NCI-H345 treated with DMSO at 0.1 percent for 48 hours (cell line): ENCODE data around the gene FUBP3.

Experiments
- DNase-seq: peaks from one replicate; lab custom pipeline; 2025; ENCODE audit not compliant: unreplicated experiment; lab: John Stamatoyannopoulos, UW

The FUBP3 gene

DNA sequence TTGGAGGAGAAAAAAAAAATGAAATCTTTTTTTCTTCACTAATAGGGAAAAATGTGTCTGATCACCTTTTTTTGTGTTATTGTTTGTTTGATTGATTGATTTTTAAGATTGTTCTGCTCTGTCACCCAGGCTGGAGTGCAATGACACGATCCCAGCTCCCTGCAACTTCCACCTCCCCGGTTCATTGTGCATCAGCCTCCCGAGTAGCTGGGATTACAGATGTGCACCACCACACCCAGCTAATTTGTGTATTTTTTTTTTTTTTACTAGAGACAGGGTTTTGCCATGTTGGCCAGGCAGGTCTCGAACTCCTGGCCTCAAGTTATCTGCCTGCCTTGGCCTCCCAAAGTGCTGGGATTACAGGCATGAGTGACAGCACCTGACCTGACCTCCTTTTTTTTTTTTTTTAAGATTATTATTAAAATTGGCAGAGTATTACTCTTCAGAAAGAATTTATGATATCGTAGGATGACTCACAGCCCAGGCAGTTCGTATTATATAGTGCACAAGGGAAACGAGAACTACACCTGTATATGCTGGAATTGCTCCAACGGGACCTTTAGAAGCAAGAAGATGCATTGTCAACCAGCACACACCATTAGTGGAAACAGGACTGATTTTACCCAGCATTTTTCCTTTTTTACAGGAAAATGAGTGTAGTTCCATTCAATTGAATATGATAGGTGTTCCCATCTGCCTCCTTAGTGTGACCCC lies 27.7 kb downstream of the FUBP3 start:
- DNase-seq: no peak

DNA sequence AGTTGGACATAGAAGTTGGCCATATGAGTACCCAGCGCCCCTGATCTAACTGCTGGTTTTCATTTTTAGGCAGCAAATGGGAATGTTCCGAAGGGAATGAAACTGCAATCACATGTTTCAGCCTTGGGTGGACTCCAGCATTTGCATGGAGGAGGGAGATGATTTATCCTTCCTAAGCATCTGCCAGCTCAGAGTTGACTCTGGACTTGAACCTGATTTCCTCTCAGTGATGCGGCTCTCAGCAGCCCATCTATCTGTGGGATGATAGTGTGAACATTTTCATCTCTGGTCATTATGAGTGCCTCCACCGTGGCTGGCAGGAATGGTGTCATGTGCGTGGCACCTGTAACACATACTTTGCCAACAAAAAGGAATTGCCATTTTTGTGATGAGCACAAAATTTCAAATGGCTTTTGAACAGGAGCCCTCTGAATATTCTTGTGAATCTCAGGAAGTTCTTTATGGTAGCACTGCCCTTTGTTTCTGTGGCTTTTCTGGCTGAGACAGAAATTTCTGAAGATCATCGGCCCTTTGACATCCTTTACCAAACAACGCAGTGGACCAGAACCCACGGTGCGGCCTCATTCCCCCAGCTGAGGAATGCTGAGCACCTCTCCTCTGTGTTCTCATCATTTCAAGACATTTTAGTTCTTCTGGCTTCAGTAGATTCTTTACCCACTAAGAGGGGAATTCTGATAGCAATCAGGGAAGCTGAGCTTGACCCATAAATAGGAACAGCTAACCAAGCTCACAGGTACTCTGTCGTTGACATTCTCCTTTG lies 28.5 kb downstream of the FUBP3 start:
- no peak for DNase-seq

DNA sequence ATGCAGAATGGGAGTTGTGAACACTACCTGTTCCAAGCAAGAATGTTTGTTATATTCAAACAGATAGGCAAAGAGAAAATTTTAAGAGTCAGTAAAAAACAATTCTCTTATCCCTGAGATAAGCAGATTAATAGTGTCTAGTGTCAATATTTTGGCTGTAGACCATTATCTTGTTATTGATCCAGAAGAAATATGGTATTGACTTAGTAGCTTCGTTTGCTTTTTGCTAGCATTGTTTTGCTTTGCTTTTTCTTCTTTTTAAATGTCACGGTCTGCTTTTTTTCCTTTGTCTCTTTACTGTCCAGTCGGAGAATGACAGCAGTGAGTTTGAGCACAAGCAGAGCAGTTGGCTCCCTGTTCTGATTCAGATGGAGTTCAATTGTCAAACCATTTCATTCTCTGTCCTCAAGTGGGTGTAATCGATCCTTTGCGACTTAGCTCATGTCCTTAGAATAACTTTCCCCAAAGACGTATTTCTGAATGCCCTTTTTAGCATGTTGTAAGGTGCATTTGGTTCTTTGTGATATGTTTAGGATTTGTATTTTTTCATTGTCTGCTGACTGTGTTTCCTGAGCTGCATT lies 29.3 kb downstream of the FUBP3 start:
- DNase-seq: no peak

DNA sequence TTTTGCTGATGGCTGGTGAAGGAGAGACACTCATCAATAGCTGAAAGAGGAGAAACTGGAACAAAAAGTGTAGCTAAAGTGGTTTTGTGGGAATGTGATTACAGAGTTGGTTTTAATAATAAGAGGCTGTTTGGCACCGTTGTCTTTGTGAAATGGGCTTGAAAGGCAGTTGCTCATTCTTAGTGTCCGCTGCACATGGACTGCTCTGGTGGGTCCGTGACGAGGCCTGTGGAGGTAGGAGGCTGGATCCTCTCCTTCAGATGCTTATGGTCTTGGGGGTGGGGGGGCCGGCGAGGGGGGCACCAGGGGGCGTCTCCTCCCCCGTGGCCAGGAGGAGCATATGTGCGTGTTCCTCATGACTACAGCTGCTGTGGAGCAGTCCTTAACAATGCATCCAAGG lies 29.8 kb downstream of the FUBP3 start:
- no peak for DNase-seq

DNA sequence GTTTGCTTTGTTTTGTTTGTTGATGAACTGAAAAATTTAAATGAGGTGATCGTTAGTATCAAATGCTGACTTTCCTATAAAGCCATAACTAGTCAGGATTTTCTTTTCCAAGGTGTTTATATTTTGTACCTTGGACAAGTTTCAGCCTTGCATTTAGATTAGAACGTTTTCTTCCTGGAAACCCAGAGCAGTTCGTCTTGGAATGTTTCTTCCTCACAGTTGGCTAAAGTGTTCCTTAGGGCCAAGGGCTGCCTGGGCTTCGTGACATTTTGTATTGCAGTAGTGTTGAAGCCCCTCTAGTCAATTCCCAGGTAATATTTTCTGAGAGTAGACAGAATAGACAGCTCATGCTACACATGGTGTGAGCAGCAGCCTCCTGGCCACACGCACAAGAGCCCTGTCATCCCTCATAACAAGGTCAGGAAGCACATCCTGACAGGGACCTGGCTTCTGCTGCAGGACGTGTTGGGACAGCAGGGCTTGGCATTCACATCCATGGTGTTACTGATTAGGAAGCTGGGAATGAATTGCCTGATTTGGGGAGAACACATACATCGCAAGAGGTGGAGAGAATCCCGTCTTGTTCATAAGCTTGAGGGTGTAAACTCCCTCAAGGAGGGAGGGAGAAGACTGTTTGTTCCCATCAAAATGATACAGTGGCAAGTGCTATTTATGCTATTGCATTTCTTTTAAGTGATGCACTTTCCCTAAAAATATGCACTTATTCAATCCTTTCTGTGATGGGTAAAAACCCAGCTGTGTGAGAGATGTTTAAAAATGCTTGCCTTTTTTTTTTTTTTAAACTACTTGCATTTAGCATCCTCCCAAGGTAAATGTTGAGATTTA lies 31.7 kb downstream of the FUBP3 start:
- no peak for DNase-seq

DNA sequence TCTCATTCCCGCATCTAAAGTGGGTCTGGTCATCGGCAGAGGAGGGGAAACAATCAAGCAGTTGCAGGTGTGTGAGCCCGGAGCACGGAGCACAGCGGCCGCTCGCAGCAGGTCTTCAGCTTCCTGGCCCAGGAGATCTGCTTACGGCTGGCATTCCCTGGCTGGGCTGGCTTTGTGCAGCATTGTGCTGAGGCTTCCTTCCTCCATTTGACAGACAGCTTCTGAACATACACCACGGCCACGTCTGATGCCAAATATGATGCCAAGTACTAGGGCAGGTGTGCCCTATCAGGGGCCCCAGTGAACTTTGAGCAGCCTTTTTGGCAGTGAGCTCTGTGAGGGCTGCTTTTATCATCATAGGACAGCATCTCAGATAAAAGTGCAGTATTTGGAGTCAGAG lies 37.1 kb downstream of the FUBP3 start:
- DNase-seq: no peak

DNA sequence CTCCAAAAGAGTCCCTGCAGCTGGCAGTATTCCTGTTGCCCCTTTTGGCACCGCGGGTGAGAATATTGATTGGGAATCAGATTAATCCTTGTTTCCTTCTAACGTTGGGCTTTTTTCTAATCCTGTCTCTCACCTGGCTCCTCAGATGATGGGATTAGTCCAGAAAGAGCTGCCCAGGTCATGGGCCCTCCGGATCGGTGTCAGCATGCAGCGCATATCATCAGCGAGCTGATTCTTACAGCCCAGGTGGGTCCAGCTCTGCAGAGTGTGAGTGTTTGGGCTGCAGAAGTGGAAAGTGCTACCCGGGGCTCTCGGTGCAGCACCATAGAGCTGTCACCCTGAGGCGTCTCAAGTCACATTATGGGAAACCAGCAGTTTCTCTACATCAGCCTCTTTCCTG lies 44.1 kb downstream of the FUBP3 start:
- DNase-seq: no peak

DNA sequence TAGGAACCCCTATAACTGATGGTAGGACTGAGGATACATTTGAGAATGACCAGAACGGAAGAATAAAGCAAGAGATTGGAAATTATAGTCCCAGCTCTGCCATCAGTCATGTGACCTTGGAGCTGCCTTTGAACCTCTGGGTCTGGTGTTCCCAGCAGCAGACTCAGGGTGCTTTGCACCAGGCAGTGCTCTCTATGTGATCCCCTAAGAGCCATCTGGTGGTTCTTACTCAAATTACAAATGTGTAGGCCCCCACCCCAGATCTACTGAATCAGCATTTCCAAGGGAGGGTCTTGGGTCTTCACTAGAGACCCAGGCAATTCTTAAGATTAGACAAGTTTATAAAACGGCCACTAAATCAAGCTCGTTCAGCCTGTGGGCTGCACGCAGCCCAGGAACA lies 44.8 kb downstream of the FUBP3 start:
- no peak for DNase-seq

DNA sequence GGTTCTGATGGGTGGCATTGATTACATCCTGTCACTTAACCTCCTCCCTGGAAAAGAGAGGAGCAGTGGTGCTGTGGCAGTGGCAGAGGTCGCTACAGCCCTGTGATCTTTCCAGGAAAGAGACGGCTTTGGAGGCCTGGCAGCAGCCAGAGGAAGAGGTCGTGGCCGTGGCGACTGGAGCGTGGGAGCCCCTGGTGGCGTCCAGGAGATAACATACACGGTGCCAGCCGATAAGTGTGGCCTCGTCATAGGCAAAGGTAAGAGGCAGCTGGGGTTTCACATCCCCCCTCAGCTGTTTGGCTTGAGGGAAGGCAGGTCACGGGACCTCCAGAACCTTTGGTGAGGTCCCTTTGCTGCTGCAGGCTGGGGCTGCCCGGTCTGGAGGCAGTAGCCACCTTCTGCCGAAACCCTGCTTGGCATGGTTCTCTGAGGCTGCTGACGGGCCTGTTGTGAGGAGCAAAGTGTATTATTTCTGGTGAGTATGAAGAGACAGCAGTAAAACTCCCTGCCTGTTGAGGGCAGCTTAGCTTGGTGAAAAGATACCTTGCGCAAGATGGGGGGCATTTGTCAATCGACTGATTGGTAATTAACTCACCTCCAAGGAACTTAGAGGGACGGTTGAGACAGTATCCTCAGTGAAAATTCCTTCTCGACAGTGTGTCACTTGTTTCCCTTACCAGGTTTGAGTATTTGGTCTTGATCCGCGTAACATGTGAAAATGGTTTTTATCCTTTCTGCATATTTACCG lies 47.0 kb downstream of the FUBP3 start:
- DNase-seq: no peak

DNA sequence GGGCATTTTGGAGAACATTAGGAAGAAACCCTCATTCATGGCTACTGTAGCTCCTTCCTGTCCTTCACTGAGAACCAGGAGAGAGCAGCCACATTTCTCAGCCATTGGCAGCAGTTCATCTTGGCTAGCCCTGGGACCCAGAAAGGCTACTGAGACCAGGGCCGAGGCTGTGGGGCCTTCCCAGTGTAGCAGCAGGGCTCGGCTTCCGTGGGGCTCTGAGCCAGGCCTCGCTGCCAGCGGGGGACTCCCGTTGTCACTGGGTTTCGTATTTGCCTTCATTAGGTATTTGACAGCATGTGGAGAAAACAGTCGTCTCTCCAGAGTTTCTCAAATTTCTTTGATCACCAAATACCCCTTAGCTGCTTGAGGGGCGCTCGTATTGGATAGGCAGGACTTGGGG lies 47.7 kb downstream of the FUBP3 start:
- DNase-seq: no peak

DNA sequence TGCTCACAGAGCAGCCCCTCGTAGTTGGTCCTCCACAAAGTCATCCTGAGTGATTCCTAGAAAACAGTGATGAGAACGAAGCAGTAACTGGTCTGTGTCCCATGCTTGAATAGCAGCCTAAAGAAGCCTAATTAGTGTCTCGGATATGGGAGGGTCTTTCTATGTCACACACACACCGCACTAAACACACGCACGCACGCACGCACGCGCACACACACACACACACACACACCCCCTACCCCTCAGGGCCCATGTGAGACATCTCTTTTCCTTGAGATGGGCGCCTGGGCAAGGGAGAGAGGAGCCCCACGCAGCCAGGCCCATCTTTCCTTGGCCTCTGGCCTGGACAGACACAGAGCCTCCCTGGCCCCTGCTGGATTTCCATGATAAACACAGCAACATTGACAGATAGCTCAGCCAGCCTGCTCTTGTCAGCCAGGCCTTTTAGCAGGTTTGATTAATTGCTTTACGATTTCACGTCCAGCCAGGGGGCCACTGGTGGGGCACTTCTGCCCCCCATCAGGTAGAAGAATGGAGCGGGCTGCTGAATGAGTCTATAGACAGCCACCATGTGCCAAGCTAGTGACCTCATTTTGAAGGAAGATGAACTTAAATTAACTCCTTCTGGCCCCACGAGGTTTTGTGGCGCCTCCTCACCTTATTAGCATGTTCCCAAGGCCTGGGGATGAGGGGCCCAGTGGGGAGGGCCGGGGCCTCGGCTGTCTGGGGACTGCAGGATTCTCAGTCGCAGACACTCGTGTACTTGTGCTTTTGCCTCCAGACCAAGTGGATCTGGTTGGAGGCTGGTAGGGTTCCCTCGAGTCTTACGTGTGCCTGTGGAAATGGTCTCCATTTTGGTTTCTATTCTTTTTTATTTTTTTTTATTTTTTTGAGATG lies 48.8 kb downstream of the FUBP3 start:
- no peak for DNase-seq

DNA sequence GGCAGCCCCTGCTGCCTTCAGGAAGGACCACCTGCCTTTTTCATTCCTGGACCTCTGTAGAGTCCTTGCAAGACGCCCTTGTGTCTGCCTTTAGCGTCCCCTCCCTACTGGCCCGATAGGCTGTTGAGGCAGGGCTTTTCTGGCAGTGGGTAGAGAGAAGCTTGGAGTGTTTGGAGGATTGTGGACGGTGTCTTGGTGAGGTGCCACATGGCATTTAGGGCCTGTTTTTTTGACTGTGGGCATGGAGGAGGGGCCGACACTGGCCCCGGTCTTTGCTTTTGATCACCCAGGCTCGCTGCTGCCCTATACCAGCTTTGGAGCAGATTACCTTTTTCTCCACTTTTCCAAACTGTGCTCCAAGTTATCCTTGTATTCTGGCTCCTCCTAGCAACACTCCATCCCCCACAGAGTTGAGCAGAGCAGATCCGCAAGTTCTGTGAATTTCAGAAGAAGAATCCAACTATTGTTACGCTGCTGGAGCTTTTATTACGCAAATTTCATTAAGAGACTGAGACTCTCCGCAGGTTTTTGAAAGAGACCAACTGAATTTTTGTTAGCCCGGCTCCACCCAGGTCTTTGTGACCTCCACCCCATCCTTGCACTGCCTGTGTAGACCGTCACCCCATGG lies 50.2 kb downstream of the FUBP3 start:
- no peak for DNase-seq

DNA sequence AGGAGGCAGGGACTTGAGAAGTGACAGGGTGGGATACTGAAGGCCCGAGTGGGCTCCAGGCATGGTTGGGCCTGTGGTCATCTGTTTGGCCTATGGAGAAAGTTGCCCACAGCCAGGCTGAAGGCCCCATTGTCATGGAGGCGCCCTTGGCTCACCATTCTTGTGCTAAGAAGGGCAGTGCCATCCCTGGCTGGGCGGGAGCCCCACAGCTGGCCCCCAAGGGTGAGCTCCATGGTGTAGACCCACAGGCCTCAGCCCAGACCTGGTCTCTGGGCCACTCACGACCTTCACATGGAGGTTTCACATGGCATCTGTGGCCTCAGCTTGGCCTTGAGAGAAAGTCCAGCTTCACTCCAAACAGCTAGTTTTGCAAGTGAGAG lies 50.7 kb downstream of the FUBP3 start:
- DNase-seq: no peak

DNA sequence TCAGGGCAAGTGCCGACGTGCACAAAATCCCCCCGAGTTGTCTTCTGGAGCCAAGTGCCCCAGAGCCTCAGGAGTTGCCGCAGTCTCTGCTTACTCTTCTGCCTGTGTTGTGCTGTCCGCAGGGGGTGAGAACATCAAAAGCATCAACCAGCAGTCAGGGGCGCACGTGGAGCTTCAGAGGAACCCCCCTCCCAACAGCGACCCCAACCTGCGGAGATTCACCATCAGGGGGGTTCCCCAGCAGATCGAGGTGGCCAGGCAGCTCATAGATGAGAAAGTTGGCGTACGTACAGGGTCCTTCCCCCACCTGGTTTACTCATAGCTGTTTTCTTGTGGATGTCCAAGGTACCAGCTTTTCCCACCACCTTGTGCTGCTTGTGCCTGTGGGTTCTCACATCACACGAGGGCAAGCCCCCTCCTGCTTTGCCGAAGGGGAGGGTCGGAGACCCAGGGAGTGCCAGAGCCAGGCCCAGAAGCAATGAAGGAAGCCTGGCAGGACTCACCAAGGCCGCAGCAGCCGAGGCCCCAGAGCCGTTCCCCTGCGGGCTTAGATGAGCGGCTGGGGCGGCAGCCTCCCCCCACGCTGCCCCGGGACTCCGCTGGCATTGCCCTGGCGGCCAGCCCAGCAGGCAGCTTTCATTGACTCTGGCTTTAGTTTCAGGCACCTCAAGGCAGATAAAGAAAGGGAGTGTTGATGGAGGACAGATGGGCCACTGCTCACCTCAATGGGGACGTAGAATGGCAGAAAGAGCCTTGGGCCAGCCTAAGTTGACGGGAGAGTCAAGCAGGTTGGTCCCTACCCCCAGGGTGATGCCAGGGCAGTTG lies 51.3 kb downstream of the FUBP3 start:
- no peak for DNase-seq

DNA sequence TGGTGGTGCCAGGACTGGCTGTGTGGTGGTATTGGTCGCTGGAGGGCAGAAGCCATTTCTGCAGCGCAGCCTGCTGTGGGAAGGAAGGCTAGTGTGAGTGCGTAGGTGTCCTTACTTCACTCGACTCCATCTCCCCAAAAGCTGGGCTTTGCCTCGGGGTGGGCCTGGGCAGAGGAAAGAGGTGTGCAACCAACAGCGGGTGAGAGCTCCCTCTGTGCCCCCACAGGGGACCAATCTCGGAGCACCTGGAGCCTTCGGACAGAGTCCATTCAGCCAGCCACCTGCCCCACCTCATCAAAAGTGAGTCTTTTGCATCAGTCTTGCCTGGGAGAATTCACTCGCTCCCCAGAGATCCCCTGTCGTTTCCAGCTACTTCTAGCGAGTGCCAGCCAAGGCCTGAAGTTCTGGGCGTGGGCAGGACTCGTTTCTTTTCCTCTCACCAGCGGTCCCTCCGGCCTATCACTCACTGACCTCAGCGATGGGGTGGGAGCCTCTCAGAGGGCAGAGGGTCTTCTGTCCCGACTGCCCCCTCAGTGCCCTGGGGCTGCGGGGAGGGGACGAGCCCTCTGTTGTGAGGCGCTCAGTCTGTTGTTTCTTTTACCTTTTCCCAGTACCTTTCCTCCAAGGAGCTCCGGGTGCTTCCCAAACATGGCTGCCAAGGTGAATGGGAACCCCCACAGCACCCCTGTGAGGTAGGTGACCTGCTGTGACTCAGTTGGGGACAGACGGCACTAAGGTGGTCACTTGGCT lies 52.1 kb downstream of the FUBP3 start:
- no peak for DNase-seq

DNA sequence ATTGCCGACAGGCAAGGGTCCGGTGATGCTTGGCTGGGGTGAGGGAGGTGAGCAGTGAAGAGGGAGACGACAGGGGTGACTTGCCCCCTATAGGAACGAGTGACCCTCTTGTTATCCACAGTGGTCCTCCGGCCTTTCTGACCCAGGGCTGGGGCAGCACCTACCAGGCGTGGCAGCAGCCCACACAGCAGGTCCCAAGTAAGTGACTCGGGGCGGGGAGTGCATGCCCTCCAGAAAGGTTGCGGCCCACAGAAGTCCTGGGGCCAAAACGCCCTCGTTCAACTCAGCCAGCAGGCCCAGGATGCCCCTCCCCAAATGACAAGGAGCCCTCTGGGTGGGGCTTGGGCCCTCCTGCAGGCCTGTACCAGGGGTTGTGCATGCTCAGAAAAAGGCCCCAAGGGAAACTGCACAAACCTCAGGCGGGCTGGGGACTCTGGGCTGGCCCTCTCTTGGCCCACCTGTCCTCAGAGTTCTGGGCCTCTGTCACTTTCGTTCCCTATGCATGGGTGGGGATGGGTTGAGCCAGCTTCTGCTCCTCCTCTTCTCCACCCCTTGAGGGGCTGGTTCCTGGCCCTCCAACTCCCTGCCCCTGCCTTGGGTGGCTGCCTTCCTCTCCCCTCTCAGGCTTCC lies 52.8 kb downstream of the FUBP3 start:
- DNase-seq: no peak

DNA sequence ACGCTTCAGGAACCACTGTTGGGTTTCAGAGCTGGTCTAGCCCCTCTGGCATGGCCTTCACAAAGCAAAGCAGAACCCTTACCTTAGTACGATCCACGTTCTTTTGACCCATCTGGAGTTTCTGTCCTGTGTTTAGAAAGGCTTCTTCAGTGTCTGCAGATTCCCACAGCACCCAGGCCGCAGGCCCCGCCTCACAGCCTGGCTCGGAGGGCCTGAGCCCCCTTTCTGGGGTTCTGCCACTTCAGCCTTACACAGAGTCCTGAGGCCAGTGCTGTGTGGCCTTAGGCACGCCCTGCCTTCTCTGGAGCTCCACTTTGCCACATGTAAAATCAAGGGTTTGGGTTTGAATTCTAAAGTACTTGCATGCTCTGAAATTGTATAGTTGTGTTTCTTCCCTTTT lies 53.5 kb downstream of the FUBP3 start:
- DNase-seq: no peak
